ENCODE measurements around the gene HDAC4. TPM values are rescaled to one million over a fixed set of nuclear protein-coding genes. Genes with fewer than 3 reads are reported as not detected.

Gene HDAC4
- total and polyA plus RNA-seq, 9 of the 15 experiments (the other 6 are each of a cell fraction or from before 2014, with no cell fraction given): 0.11 to 20.2 (median 4.0) TPM

GRCh38 chr2:239178954-239179353, 221.9 kb downstream of the HDAC4 start:
- H3K9me3 ChIP-seq (replicated peaks; ENCODE audit: control insufficient read depth, insufficient read depth, low read depth, low read length): no peaks in the 10 kb centered on the region
- WGBS (ENCODE audit: insufficient coverage, low coverage, missing lambda C conversion rate): 98% methylated on average over 8 of the region's 26 CpGs
- H3K4me2 ChIP-seq (ENCODE audit: insufficient read depth, low read length): no peak overlapping the region
- no peak overlapping the region for H2AFZ ChIP-seq (ENCODE audit: low read depth, low read length)
- ATAC-seq (no peak), FAIRE-seq (no peak), DNase-seq (ENCODE audit: extremely low read depth in 1 of 4, low spot score in 3 of 4) (no peak)
- H3K27me3 ChIP-seq (ENCODE audit: control insufficient read depth in 2 of 2, insufficient read depth in 2 of 2, low read length in 2 of 2): no peaks in the 10 kb centered on the region
- intact Hi-C loops (cut with micrococcal nuclease) (no loop called here), in situ Hi-C loops (cut with MboI) (no loop called here)
- H3K36me3 ChIP-seq (ENCODE audit: control insufficient read depth, insufficient read depth, low read length): no peaks in the 10 kb centered on the region
- H4K20me1 ChIP-seq (replicated peaks; ENCODE audit: control insufficient read depth, insufficient read depth, low read length): no peaks in the 10 kb centered on the region
- TF ChIP-seq RUNX1 (IDR thresholded peaks at IDR 0.05; ENCODE audit: low read depth) (no peak), KLF6 (CRISPR knock-in tag; IDR thresholded peaks at IDR 0.05; ENCODE audit: borderline replicate concordance) (no peak), PCBP2 (IDR thresholded peaks at IDR 0.05; ENCODE audit: low read depth, low read length, poor library complexity, severe bottlenecking) (no peak), WHSC1 (IDR thresholded peaks at IDR 0.05; ENCODE audit: low read length) (no peak), SRSF1 (IDR thresholded peaks at IDR 0.05; ENCODE audit: low read depth, low read length) (no peak), SNIP1 (IDR thresholded peaks at IDR 0.05; ENCODE audit: low read depth) (no peak), SMAD1 (IDR thresholded peaks at IDR 0.05; ENCODE audit: low read depth, low read length, partially characterized antibody) (no peak), MAFF (IDR thresholded peaks at IDR 0.05; ENCODE audit: low read length) (no peak), NCOA4 (IDR thresholded peaks at IDR 0.05; ENCODE audit: partially characterized antibody) (no peak), ATF6 (CRISPR knock-in tag; IDR thresholded peaks at IDR 0.05) (no peak)
- TF ChIP-seq, protein P1, sequence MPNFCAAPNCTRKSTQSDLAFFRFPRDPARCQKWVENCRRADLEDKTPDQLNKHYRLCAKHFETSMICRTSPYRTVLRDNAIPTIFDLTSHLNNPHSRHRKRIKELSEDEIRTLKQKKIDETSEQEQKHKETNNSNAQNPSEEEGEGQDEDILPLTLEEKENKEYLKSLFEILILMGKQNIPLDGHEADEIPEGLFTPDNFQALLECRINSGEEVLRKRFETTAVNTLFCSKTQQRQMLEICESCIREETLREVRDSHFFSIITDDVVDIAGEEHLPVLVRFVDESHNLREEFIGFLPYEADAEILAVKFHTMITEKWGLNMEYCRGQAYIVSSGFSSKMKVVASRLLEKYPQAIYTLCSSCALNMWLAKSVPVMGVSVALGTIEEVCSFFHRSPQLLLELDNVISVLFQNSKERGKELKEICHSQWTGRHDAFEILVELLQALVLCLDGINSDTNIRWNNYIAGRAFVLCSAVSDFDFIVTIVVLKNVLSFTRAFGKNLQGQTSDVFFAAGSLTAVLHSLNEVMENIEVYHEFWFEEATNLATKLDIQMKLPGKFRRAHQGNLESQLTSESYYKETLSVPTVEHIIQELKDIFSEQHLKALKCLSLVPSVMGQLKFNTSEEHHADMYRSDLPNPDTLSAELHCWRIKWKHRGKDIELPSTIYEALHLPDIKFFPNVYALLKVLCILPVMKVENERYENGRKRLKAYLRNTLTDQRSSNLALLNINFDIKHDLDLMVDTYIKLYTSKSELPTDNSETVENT (CRISPR knock-in tag; IDR thresholded peaks at IDR 0.05): no peak
- H3K9ac ChIP-seq (ENCODE audit: insufficient read depth in 1 of 2, low read depth in 2 of 2, low read length in 2 of 2): no peak overlapping the region
- ChIA-PET POLR2A (interaction anchor here (0.7 kb wide), 1 partner anchor 8 kb away, joined by 4 read pairs; no protein-coding TSS in a partner anchor), CTCF (ENCODE audit: low intra/inter-chr PET ratio) (no interaction called here)
- H3K79me2 ChIP-seq (ENCODE audit: control insufficient read depth, insufficient read depth, low read length): no peaks in the 10 kb centered on the region
- no peak overlapping the region for H3K4me3 ChIP-seq
- BruUV-seq (replicated peaks): no TSS peak
- H3K27ac ChIP-seq (ENCODE audit: extremely low read depth, low read depth, low read length): no peak overlapping the region
- H3K9me1 ChIP-seq (ENCODE audit: control insufficient read depth, insufficient read depth, low read length): no peaks in the 10 kb centered on the region
- no peaks in the 10 kb centered on the region for H3K4me1 ChIP-seq (replicated peaks in 1 of 2; ENCODE audit: control insufficient read depth in 2 of 2, insufficient read depth in 2 of 2, low read length in 2 of 2)
